IMR-90 (cell line): ENCODE results near the gene AREL1. TPM values are rescaled to one million over a fixed set of nuclear protein-coding genes. Genes with fewer than 3 reads are reported as not detected.

Experiments
- ATAC-seq: fragments of 200-7000 bp; cut with Tn5 transposase; 2 replicates; pipeline ENCODE4 v1.9.1; 2020; ENCODE audit warnings: low read depth, mild to moderate bottlenecking, moderate library complexity
- BruUV-seq: library from RNA; stranded (reverse); fragments of 400-500 nt; replicated peaks from 2 replicates; lab custom pipeline; 2021; lab: Mats Ljungman, UMichigan
- CTCF ChIA-PET: fragments of 300-600 bp; formaldehyde crosslinking; extraction: SDS; loops from one replicate; lab custom pipeline; 2021; ENCODE audit warnings: antibody characterized with exemption; lab: Yijun Ruan, JAX
- POLR2A ChIA-PET: fragments of 300-600 bp; sonication (Branson Sonifier 250); formaldehyde crosslinking; loops from one replicate; lab custom pipeline; 2022; ENCODE audit warnings: antibody characterized with exemption; ENCODE audit not compliant: unreplicated experiment; lab: Charles Lee
- DNase-seq: peaks from one replicate; pipeline ENCODE4 v3.0.0; 2013
- H2AFZ ChIP-seq: replicated peaks from 2 replicates; pipeline ENCODE3; 2013; ENCODE audit warnings: low read length, mild to moderate bottlenecking; ENCODE audit not compliant: poor library complexity
- H2AK5ac ChIP-seq: 2 replicates; pipeline ENCODE4 v1.6.1; 2013; ENCODE audit warnings: low read depth, low read length, inconsistent platforms
- H2AK9ac ChIP-seq: replicated peaks from 2 replicates; pipeline ENCODE3; 2013; ENCODE audit warnings: mild to moderate bottlenecking, low read depth, low read length, moderate library complexity; ENCODE audit not compliant: poor library complexity
- H2BK120ac ChIP-seq: 2 replicates; pipeline ENCODE4 v1.6.1; 2013; ENCODE audit warnings: low read depth, low read length, inconsistent platforms
- H2BK15ac ChIP-seq: 3 replicates; pipeline ENCODE4 v1.6.1; 2013; ENCODE audit warnings: low read depth, low read length, inconsistent platforms
- H2BK20ac ChIP-seq: 2 replicates; pipeline ENCODE4 v1.6.1; 2013; ENCODE audit warnings: low read depth, mild to moderate bottlenecking, inconsistent platforms, low read length, moderate library complexity
- H2BK5ac ChIP-seq: 2 replicates; pipeline ENCODE4 v1.6.1; 2013; ENCODE audit warnings: mild to moderate bottlenecking, low read depth, low read length, inconsistent platforms; ENCODE audit not compliant: poor library complexity, severe bottlenecking
- H3K14ac ChIP-seq: replicated peaks from 2 replicates; pipeline ENCODE4 v1.6.1; 2013; ENCODE audit warnings: low read depth, low read length, inconsistent platforms
- H3K18ac ChIP-seq: 2 replicates; pipeline ENCODE4 v1.6.1; 2013; ENCODE audit warnings: low read depth, low read length, control low read depth
- H3K23ac ChIP-seq: 2 replicates; pipeline ENCODE4 v1.6.1; 2013; ENCODE audit warnings: low read depth, low read length, inconsistent platforms
- H3K27ac ChIP-seq: 2 replicates; pipeline ENCODE4 v1.5.1; 2013; ENCODE audit warnings: mild to moderate bottlenecking, control low read depth, low read length; ENCODE audit not compliant: insufficient read depth
- H3K27me3 ChIP-seq: 2 replicates; pipeline ENCODE4 v1.6.1; 2013; ENCODE audit warnings: low read length; ENCODE audit not compliant: control insufficient read depth, insufficient read depth
- H3K36me3 ChIP-seq: 2 replicates; pipeline ENCODE4 v1.6.1; 2013; ENCODE audit warnings: low read length, mixed read lengths; ENCODE audit not compliant: control insufficient read depth, insufficient read depth
- H3K4ac ChIP-seq: 2 replicates; pipeline ENCODE4 v1.6.1; 2013; ENCODE audit warnings: low read depth, low read length, inconsistent platforms
- H3K4me1 ChIP-seq: 2 replicates; pipeline ENCODE4 v1.6.1; 2013; ENCODE audit warnings: low read length, mixed read lengths; ENCODE audit not compliant: control insufficient read depth, insufficient read depth
- H3K4me2 ChIP-seq: 2 replicates; pipeline ENCODE4 v1.6.1; 2013; ENCODE audit warnings: low read depth, mild to moderate bottlenecking, control low read depth, low read length, moderate library complexity
- H3K4me3 ChIP-seq: 2 replicates; pipeline ENCODE4 v1.5.1; 2013; ENCODE audit warnings: low read depth, mild to moderate bottlenecking, control low read depth, low read length, moderate library complexity; ENCODE audit not compliant: insufficient read depth
- H3K56ac ChIP-seq: 2 replicates; pipeline ENCODE4 v1.6.1; 2013; ENCODE audit warnings: low read length, inconsistent platforms; ENCODE audit not compliant: insufficient read depth; ENCODE audit errors: extremely low read depth
- H3K79me1 ChIP-seq, 2 experiments: 2 replicates each; pipeline ENCODE4 v1.6.1; 2013; ENCODE audit warnings: low read length in 2 of 2, inconsistent platforms in 1 of 2, low read depth in 1 of 2
- H3K9ac ChIP-seq: 2 replicates; pipeline ENCODE4 v1.6.1; 2013; ENCODE audit warnings: low read depth, low read length, control low read depth
- H3K9me1 ChIP-seq: 2 replicates; pipeline ENCODE4 v1.6.1; 2013; ENCODE audit warnings: low read length, inconsistent platforms; ENCODE audit not compliant: insufficient read depth
- H3K9me3 ChIP-seq: 2 replicates; pipeline ENCODE4 v1.6.1; 2013; ENCODE audit warnings: low read length; ENCODE audit not compliant: control insufficient read depth, insufficient read depth
- H4K20me1 ChIP-seq: 2 replicates; pipeline ENCODE4 v1.6.1; 2013; ENCODE audit warnings: low read length, inconsistent platforms; ENCODE audit not compliant: insufficient read depth
- H4K5ac ChIP-seq: 2 replicates; pipeline ENCODE4 v1.6.1; 2013; ENCODE audit warnings: mild to moderate bottlenecking, low read depth, low read length, control low read depth
- H4K8ac ChIP-seq, 2 experiments: 2 replicates each; pipeline ENCODE4 v1.6.1; 2013; ENCODE audit warnings: low read depth in 2 of 2, low read length in 2 of 2, control low read depth in 1 of 2, inconsistent platforms in 1 of 2
- H4K91ac ChIP-seq: 2 replicates; pipeline ENCODE4 v1.6.1; 2013; ENCODE audit warnings: low read depth, low read length, inconsistent platforms; ENCODE audit not compliant: insufficient read depth
- MAFK ChIP-seq: IDR thresholded peaks from 2 replicates; pipeline ENCODE4 v1.6.1; 2012; ENCODE audit warnings: low read depth, low read length, improper control_type of control experiment
- NFE2L2 ChIP-seq: fragments of 150-350 bp; IDR thresholded peaks from 2 replicates; pipeline ENCODE4 v1.6.1; 2016; ENCODE audit warnings: low read depth, mild to moderate bottlenecking, low read length
- RAD21 ChIP-seq: IDR thresholded peaks from 2 replicates; pipeline ENCODE4 v1.6.1; 2012; ENCODE audit warnings: low read length, improper control_type of control experiment
- WGBS, 2 experiments: methylation state at CpG; one replicate each; pipeline versions ENCODE4 v1.1.5 to v1.1.7; 2013; ENCODE audit warnings: missing lambda C conversion rate in 2 of 2; ENCODE audit not compliant: insufficient read length in 1 of 2; ENCODE audit errors: extremely low coverage in 2 of 2; 5-methylcytosine and 5-hydroxymethylcytosine counted together
- dilution Hi-C: fragments of 300-500 bp; cut with HindIII; formaldehyde crosslinking; loops from one replicate; pipeline ENCODE4 v1.14.3; 2018; ENCODE audit warnings: low sequenced_read_pairs; ENCODE audit not compliant: unreplicated experiment
- in situ Hi-C: fragments of 300-500 bp; cut with MboI; formaldehyde crosslinking; loops from 3 replicates; pipeline ENCODE4 v1.14.3; 2019; ENCODE audit warnings: low sequenced_read_pairs, inconsistent platforms, mixed read lengths
- intact Hi-C: fragments of 100-400 bp; cut with micrococcal nuclease; formaldehyde crosslinking; loops from 2 replicates; pipeline ENCODE4 v1.10.0; 2022
- polyA plus RNA-seq, 3 experiments: library from polyadenylated mRNA; depleted of rRNA; stranded (reverse); fragments of >200 nt; gene quantifications; 2 replicates each; pipeline ENCODE4 v1.2.3, GENCODE V29; 2012; ENCODE audit warnings: low replicate concordance in 1 of 3
- total RNA-seq: library from RNA; depleted of rRNA; stranded (reverse); fragments of >200 nt; gene quantifications from 2 replicates; pipeline ENCODE4 v1.2.3, GENCODE V29; 2012

The AREL1 gene
- total and polyA plus RNA-seq, 2 of the 4 experiments (the other 2 are of a cell fraction), result 30.0 to 39.3 TPM

DNA sequence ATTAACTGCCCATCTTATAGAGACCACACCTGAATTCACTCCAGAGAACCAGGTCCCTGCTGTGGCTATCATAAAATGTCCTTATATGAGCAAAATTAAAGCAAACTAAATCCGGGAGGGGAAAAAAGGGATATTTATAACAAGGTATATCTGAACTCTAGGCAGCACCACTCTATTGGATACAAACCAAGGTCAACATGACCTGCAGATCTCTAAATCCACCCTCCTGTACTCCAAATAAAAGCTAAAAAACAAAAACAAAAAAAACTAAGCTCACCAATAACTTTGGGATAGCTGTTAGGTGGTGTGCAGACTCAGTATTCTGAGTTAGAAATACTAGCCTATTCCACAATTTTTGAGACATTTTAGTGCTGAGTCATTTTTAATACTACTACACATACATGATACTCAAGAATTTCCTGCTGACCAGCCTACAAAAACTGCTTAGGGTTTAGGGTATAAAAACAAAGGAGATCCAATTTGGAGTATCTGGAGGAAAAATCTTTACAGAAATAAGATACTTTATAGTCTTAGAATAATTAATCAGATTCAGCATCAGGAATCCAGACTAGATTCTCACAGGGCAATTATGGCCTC, 54.2 kb downstream of the AREL1 start:
- Histone ChIP-seq H3K4me2 (no peak overlapping the region), H3K27me3 (no peaks in the 10 kb centered on the region), H3K9me1 (peaks cover 46% of the 10 kb centered on the region), H2BK20ac (peak overlapping the region; percentile 55), H3K4me3 (no peak overlapping the region), H2BK120ac (peak overlapping the region; percentile 83), H3K18ac (no peak overlapping the region; the same call in 1 of the 2 replicates), H3K23ac (0 out of 2 replicates have a peak overlapping the region, but pooled peaks have one; percentile 18), H4K20me1 (no peaks in the 10 kb centered on the region), H2BK15ac (peak overlapping the region; percentile 81; the same call in 2 of the 3 replicates), H3K4ac (peak overlapping the region; percentile 70), H3K27ac (no peak overlapping the region), H2AK9ac (peak overlapping the region; percentile 22), H3K9me3 (peaks cover 5% of the 10 kb centered on the region; the same call in 1 of the 2 replicates), H3K4me1 (peaks cover 31% of the 10 kb centered on the region), H4K91ac (peak overlapping the region; percentile 87), H3K14ac (peak overlapping the region; percentile 63), H3K36me3 (peaks cover 21% of the 10 kb centered on the region), H3K9ac (no peak overlapping the region), H3K79me1 (peaks cover 20 to 45% of the 10 kb centered on the region in 2 experiments; a peak in 3 of 4 replicates), H2BK5ac (peak overlapping the region; percentile 71), H4K8ac (peak overlapping the region; percentile 27 to 52; a peak in 2 of 4 replicates), H4K5ac (no peak overlapping the region; the same call in 1 of the 2 replicates), H2AK5ac (peak overlapping the region; percentile 85; the same call in 1 of the 2 replicates), H2AFZ (no peak overlapping the region), H3K56ac (peak overlapping the region; percentile 21; the same call in 1 of the 2 replicates)
- DNase-seq, result peak; percentile 69
- BruUV-seq, result no TSS peak
- intact Hi-C loops, result loop anchor here (5.0 kb wide), 1 partner anchor 41 kb away; no protein-coding TSS in a partner anchor
- ChIA-PET CTCF (interaction anchor here (0.6 kb wide), 1 partner anchor 39 kb away, joined by 3 read pairs; no protein-coding TSS in a partner anchor), POLR2A (no interaction called here)
- peak; percentile 85 for TF ChIP-seq MAFK
- TF ChIP-seq NFE2L2, result peak; percentile 95
- TF ChIP-seq RAD21, result no peak
- dilution Hi-C loops, result no loop called here
- no CpG with 5 or more reads among the region's 1 CpG for WGBS, 2 experiments
- in situ Hi-C loops, result no loop called here
- peak; percentile 48 for ATAC-seq
